WTC11 (cell line): ENCODE data around the gene CTDSP2.

Experiments
- NFYB ChIP-seq: sonication (generic); formaldehyde crosslinking; conservative IDR thresholded peaks from 2 replicates; pipeline ENCODE4 v1.8.0; 2022; ENCODE audit warnings: low read depth, missing genetic modification reagents
- TCF7 ChIP-seq: sonication (generic); formaldehyde crosslinking; IDR thresholded peaks from 2 replicates; pipeline ENCODE4 v1.8.0; 2022; ENCODE audit warnings: mild to moderate bottlenecking, low read depth, missing genetic modification reagents, moderate library complexity
- TF ChIP-seq, protein P1 (sequence below): sonication (generic); formaldehyde crosslinking; IDR thresholded peaks from 2 replicates; pipeline ENCODE4 v1.8.1; 2023; ENCODE audit warnings: mild to moderate bottlenecking, missing genetic modification reagents, moderate library complexity

DNA sequence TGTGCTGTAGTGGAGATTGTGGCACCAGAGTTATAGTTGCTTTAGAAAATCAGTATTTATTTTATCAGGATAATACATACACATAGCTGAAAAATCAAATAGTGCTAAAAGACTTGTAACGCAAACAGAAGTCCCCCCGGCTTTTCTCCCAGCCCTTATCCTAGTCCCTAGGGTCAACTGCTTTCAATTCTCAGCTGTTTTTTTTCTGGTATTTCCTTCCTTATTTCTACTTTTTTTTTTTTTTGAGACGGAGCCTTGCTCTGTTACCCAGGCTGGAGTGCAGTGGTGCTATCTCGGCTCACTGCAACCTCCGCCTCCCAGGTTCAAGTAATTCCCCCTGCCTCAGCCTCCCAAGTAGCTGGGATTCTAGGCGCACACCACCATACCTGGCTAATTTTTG, 8.4 kb upstream of the CTDSP2 start:
- no peak for TF ChIP-seq NFYB
- no peak for TF ChIP-seq TCF7 (CRISPR knock-in tag)
- TF ChIP-seq, protein P1, sequence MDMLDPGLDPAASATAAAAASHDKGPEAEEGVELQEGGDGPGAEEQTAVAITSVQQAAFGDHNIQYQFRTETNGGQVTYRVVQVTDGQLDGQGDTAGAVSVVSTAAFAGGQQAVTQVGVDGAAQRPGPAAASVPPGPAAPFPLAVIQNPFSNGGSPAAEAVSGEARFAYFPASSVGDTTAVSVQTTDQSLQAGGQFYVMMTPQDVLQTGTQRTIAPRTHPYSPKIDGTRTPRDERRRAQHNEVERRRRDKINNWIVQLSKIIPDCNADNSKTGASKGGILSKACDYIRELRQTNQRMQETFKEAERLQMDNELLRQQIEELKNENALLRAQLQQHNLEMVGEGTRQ, result no peak
